Activated naive CD4-positive, alpha-beta T cell treated with anti-CD3 and anti-CD28 coated beads, Interleukin-2, amount 50 U/mL, for 72 hours (primary cell): ENCODE results near the gene CLPTM1. TPM values are rescaled to one million over a fixed set of nuclear protein-coding genes. Genes with fewer than 3 reads are reported as not detected.
"Not testable (repeated sequence)": the region's sequence is repeated elsewhere in the genome, so short reads cannot be mapped to it uniquely, and the experiment has no call there.

Experiments
- ATAC-seq, 2 donors: fragments of 150-1000 bp; cut with Tn5 transposase; 2 replicates each; pipeline ENCODE4 v1.10.0; 2021; ENCODE audit warnings: mild to moderate bottlenecking in 2 of 2, moderate library complexity in 2 of 2
- DNase-seq, 2 donors: peaks; one replicate each; pipeline ENCODE4 v3.0.0; 2021 to 2022; ENCODE audit warnings: low spot score in 2 of 2
- H3K27ac Mint-ChIP-seq, 2 donors: one replicate each; pipeline ENCODE4 v1.8.0; 2022; ENCODE audit warnings: mild to moderate bottlenecking in 2 of 2, mixed read lengths in 2 of 2
- H3K36me3 Mint-ChIP-seq, 2 donors: one replicate each; pipeline ENCODE4 v1.8.0; 2022; ENCODE audit warnings: mixed read lengths in 2 of 2
- H3K9me3 Mint-ChIP-seq, 2 donors: one replicate each; pipeline ENCODE4 v1.8.0; 2022; ENCODE audit warnings: mixed read lengths in 2 of 2
- total RNA-seq, 2 donors: library from RNA; stranded (reverse); gene quantifications; one replicate each; pipeline ENCODE4 v1.2.3, GENCODE V29; 2022

CLPTM1 gene
- total RNA-seq, 2 donors from 2014 or later, result 54.0 to 58.5 TPM

GRCh38 chr19:44958090-44958489 is 2.9 kb downstream of the CLPTM1 start:
- Mint-ChIP-seq H3K9me3 (no peaks in the 10 kb centered on the region), H3K27ac (no peak overlapping the region), H3K36me3 (peaks cover 4 to 7% of the 10 kb centered on the region in 2 donors)
- DNase-seq, result no peak
- no peak for ATAC-seq

- Mint-ChIP-seq H3K36me3 (peaks cover 0 to 10% of the 10 kb centered on the region in 2 donors), H3K27ac (peak overlapping the region; percentile 69 to 76), H3K9me3 (no peaks in the 10 kb centered on the region)
- ATAC-seq (no peak), DNase-seq (no peak)
Observed at GRCh38 chr19:44959691-44960090, 4.5 kb downstream of the CLPTM1 start.

GRCh38 chr19:44960906-44961728 is 5.9 kb downstream of the CLPTM1 start:
- H3K9me3 Mint-ChIP-seq, result no peaks in the 10 kb centered on the region
- peaks cover 0 to 7% of the 10 kb centered on the region in 2 donors for H3K36me3 Mint-ChIP-seq
- ATAC-seq (no peak), DNase-seq (no peak)
- peak overlapping the region; percentile 76 to 80 for H3K27ac Mint-ChIP-seq

- ATAC-seq, result no peak
- Mint-ChIP-seq H3K27ac (peak overlapping the region; percentile 54 to 80), H3K36me3 (peaks cover 0 to 6% of the 10 kb centered on the region in 2 donors), H3K9me3 (no peaks in the 10 kb centered on the region)
- no peak for DNase-seq
Observed at GRCh38 chr19:44961821-44962220, 6.6 kb downstream of the CLPTM1 start.

GRCh38 chr19:44968118-44968517 is 12.9 kb downstream of the CLPTM1 start:
- no peak for DNase-seq
- Mint-ChIP-seq H3K9me3 (no peaks in the 10 kb centered on the region), H3K36me3 (peaks cover 0 to 6% of the 10 kb centered on the region in 2 donors), H3K27ac (no peak overlapping the region)
- ATAC-seq, result no peak

GRCh38 chr19:44968670-44969069 is 13.5 kb downstream of the CLPTM1 start:
- ATAC-seq (no peak), DNase-seq (no peak)
- H3K36me3 Mint-ChIP-seq, result peaks cover 0 to 6% of the 10 kb centered on the region in 2 donors
- no peaks in the 10 kb centered on the region for H3K9me3 Mint-ChIP-seq
- H3K27ac Mint-ChIP-seq, result no peak overlapping the region

GRCh38 chr19:44969437-44969836 is 14.3 kb downstream of the CLPTM1 start:
- peaks cover 0 to 5% of the 10 kb centered on the region in 2 donors for H3K36me3 Mint-ChIP-seq
- H3K9me3 Mint-ChIP-seq, result no peaks in the 10 kb centered on the region
- DNase-seq (no peak), ATAC-seq (no peak)
- no peak overlapping the region for H3K27ac Mint-ChIP-seq

GRCh38 chr19:44971451-44971850 is 16.3 kb downstream of the CLPTM1 start:
- not testable (repeated sequence) for DNase-seq, H3K36me3 Mint-ChIP-seq, H3K27ac Mint-ChIP-seq, ATAC-seq, H3K9me3 Mint-ChIP-seq

- Mint-ChIP-seq H3K36me3 (peaks cover 0 to 7% of the 10 kb centered on the region in 2 donors), H3K27ac (peak overlapping the region in 1 of 2 donors; percentile 74), H3K9me3 (no peaks in the 10 kb centered on the region)
- DNase-seq, result no peak
- ATAC-seq, result no peak
Observed at GRCh38 chr19:44972802-44973201, 17.6 kb downstream of the CLPTM1 start.

- Mint-ChIP-seq H3K36me3 (peaks cover 0 to 7% of the 10 kb centered on the region in 2 donors), H3K9me3 (no peaks in the 10 kb centered on the region), H3K27ac (peak overlapping the region; percentile 74 to 89)
- DNase-seq, result no peak
- ATAC-seq, result no peak
Observed at GRCh38 chr19:44973982-44974735, 19.0 kb downstream of the CLPTM1 start.

GRCh38 chr19:44974857-44975256 is 19.7 kb downstream of the CLPTM1 start:
- H3K9me3 Mint-ChIP-seq, result no peaks in the 10 kb centered on the region
- no peak for DNase-seq
- peaks cover 0 to 7% of the 10 kb centered on the region in 2 donors for H3K36me3 Mint-ChIP-seq
- peak overlapping the region in 1 of 2 donors; percentile 68 for H3K27ac Mint-ChIP-seq
- peak; percentile 53 to 60 for ATAC-seq

GRCh38 chr19:44975444-44975843 is 20.3 kb downstream of the CLPTM1 start:
- DNase-seq (no peak), ATAC-seq (no peak)
- peaks cover 0 to 7% of the 10 kb centered on the region in 2 donors for H3K36me3 Mint-ChIP-seq
- no peaks in the 10 kb centered on the region for H3K9me3 Mint-ChIP-seq
- H3K27ac Mint-ChIP-seq, result peak overlapping the region in 1 of 2 donors; percentile 22

- H3K36me3 Mint-ChIP-seq, result no peaks in the 10 kb centered on the region
- H3K9me3 Mint-ChIP-seq, result no peaks in the 10 kb centered on the region
Observed at GRCh38 chr19:44984005-44984404, 28.8 kb downstream of the CLPTM1 start.

GRCh38 chr19:44985445-44985844 is 30.3 kb downstream of the CLPTM1 start:
- ATAC-seq (no peak), DNase-seq (no peak)
- H3K27ac Mint-ChIP-seq, result peak overlapping the region in 1 of 2 donors; percentile 55
- no peaks in the 10 kb centered on the region for H3K9me3 Mint-ChIP-seq
- H3K36me3 Mint-ChIP-seq, result no peaks in the 10 kb centered on the region

More at GRCh38 chr19:44984005-44984404, 28.8 kb downstream of the CLPTM1 start:
- no peak for DNase-seq
- no peak for ATAC-seq
- H3K27ac Mint-ChIP-seq, result no peak overlapping the region

- no peak for ATAC-seq
- no peaks in the 10 kb centered on the region for H3K36me3 Mint-ChIP-seq
- H3K9me3 Mint-ChIP-seq, result no peaks in the 10 kb centered on the region
- DNase-seq, result no peak
- peak overlapping the region in 1 of 2 donors; percentile 55 for H3K27ac Mint-ChIP-seq
Observed at GRCh38 chr19:44986389-44986788, 31.2 kb downstream of the CLPTM1 start.

GRCh38 chr19:44987148-44987675 is 32.0 kb downstream of the CLPTM1 start:
- Mint-ChIP-seq H3K9me3 (no peaks in the 10 kb centered on the region), H3K27ac (peak overlapping the region; percentile 55 to 77), H3K36me3 (no peaks in the 10 kb centered on the region)
- ATAC-seq (no peak), DNase-seq (no peak)

GRCh38 chr19:44988273-44988672 is 33.1 kb downstream of the CLPTM1 start:
- DNase-seq (no peak), ATAC-seq (no peak)
- Mint-ChIP-seq H3K36me3 (no peaks in the 10 kb centered on the region), H3K27ac (no peak overlapping the region), H3K9me3 (no peaks in the 10 kb centered on the region)
